ENCODE results near the gene MAP3K19.

- TF ChIP-seq EZH2 (IDR thresholded peaks at IDR 0.05; ENCODE audit: low read depth, unreplicated experiment) (no peak), POLR2AphosphoS5 (IDR thresholded peaks at IDR 0.05; ENCODE audit: low read depth) (no peak), CTCF (conservative IDR thresholded peaks at IDR 0.05; ENCODE audit: low read depth in 2 of 2) (no peak), EZH2phosphoT487 (IDR thresholded peaks at IDR 0.05; ENCODE audit: unreplicated experiment) (no peak), REST (IDR thresholded peaks at IDR 0.05; ENCODE audit: unreplicated experiment) (no peak), CREB1 (CRISPR knock-in tag; IDR thresholded peaks at IDR 0.05; ENCODE audit: low read depth) (no peak), JUNB (IDR thresholded peaks at IDR 0.05; ENCODE audit: unreplicated experiment) (no peak)
Observed at GRCh38 chr2:135059577-135059976, 12.3 kb upstream of the MAP3K19 start.

All from GM23338 (cell line).